Endometrial microvascular endothelial cells (primary cell): ENCODE results near the gene FAM83E. TPM values are rescaled to one million over a fixed set of nuclear protein-coding genes. Genes with fewer than 3 reads are reported as not detected.
"Not testable (repeated sequence)": the region's sequence is repeated elsewhere in the genome, so short reads cannot be mapped to it uniquely, and the experiment has no call there.

ENCODE experiments used
- in situ Hi-C: cut with HindIII; loops from 2 replicates; pipeline ENCODE4 v1.10.0; 2017; ENCODE audit warnings: low sequenced_read_pairs, low pct_unique_long_range_greater_than_20kb; ENCODE audit errors: inconsistent ontology term
- total RNA-seq: library from RNA; depleted of rRNA; stranded (reverse); fragments of >200 nt; gene quantifications from one replicate; pipeline ENCODE4 v1.2.3, GENCODE V29; 2015; ENCODE audit errors: inconsistent ontology term

The FAM83E gene
- total RNA-seq: not detected

GRCh38 chr19:48614436-48615230, at the start of gene FAM83E:
FAM83E (minus strand) TSS chr19:48615076; CDS start chr19:48613372, 1,704 bp downstream.
- in situ Hi-C loops: loop anchor here (25.0 kb wide), 1 partner anchor 152 kb away; the partner anchor contains the start of genes CYTH2 and KCNJ14

- in situ Hi-C loops: no loop called here
Observed at GRCh38 chr19:48664476-48664875, 49.6 kb upstream of the FAM83E start.

- in situ Hi-C loops: no loop called here
Observed at GRCh38 chr19:48663667-48664066, 48.8 kb upstream of the FAM83E start.

DNA sequence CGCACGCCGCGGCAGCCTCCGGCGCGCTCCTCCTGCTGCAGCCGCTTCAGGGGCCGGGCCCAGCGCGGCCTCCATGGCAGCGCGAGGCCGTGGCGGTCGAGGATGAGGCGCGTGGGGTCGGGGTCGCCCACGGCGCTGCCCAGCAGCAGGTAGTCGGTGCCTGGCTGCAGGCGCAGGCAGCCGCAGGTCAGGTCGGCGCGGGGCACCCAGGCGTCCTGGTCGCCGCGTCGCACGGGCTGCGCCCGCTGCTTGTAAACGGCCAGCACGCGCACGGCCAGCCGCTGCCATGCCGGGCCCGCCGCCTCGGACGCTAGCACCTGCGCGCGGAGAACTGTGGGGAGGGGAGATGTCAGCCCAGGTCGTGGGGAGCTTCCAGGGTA, 46.8 kb upstream of the FAM83E start:
- in situ Hi-C loops: no loop called here

- in situ Hi-C loops: no loop called here
Observed at GRCh38 chr19:48660852-48661710, 46.2 kb upstream of the FAM83E start.

DNA sequence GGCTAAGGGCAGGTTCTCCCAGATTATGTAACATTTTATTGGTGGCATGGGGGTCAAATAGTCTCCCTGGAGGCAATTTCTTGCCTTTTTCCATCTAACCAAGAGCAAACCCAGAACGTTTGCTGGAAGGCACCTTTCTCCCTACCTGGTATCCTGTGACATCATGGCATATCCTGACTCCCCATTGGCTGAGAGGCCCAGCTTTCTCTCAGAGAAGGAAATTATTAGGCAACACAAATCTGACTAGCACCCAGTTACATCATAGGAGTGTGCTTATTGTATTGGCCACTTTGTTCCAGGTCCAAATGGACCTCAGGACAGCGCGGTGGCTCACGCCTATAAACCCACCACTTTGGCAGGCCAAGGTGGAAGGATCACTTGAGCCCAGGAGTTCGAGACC, 44.9 kb upstream of the FAM83E start:
- in situ Hi-C loops: no loop called here

DNA sequence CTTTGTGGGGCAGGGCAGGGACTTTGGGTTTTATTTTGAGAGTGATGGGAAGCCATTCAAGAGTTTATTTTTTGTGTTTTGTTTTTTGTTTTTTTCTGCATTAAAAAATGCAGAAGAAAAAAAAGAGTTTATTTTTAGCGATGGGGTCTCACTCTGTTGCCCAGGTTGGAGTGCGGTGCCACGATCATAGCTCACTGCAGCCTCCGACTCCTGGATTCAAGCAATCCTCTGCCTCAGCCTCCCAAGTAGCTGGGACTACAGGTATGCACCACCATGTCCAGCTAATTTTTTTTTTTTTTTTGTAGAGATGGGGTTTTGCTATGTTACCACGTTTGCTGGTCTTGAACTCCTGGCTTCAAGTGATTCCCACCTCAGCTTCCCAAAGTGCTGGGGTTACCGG, 43.6 kb upstream of the FAM83E start:
- in situ Hi-C loops: no loop called here

GRCh38 chr19:48657828-48658227, 43.0 kb upstream of the FAM83E start:
- in situ Hi-C loops: not testable (repeated sequence)

DNA sequence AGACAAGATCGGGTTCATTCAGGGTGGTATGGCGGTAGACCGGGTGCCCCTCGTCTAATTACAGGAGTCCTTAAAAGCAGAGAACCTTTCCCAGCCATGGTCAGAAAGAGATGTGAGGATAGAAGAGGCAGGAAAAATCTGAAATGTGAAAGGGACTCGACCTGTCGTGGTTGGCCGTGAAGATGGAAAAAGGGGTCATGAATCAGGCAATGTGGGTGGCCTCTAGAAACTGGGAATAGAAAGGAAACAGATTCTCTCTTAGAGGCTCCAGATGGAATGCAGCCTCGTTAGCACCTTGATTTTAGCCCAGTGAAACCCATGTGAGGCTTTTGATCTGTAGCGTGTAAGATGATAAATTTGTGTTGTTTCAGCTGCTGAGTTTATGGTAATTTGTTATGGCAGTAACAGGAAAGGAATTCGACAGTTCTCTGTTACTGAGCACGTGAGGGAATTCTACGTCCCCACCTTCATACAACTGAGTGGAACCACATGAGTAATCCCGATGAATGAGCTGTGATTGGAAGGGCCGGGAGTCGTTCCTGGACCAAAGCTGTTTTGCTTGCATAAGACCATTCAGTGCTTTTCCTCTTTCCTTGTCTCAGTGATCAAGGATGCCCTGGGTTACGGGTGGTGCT, 42.1 kb upstream of the FAM83E start:
- in situ Hi-C loops: no loop called here

GRCh38 chr19:48654299-48655059, 39.6 kb upstream of the FAM83E start:
- in situ Hi-C loops: no loop called here

DNA sequence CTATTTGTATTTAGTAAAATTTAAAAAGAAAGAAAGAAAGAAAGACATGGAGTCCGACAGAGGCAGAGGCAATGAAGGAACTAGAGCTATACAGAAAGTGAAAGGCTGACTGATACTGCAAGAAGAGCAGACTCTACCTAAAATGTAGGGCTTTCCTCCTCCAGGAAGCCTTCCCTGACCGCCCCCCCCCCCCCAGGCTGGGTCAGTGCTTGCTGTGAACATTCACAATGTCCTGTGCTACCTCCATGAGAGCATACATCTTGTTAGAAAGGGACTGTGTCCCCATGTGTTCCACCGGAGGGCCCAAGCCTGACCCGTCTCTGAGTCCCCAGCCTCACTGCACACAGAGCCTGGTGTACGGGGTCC, 36.8 kb upstream of the FAM83E start:
- in situ Hi-C loops: no loop called here

- in situ Hi-C loops: no loop called here
Observed at GRCh38 chr19:48650974-48651682, 36.3 kb upstream of the FAM83E start.

GRCh38 chr19:48648134-48648533, 33.3 kb upstream of the FAM83E start:
- in situ Hi-C loops: no loop called here

DNA sequence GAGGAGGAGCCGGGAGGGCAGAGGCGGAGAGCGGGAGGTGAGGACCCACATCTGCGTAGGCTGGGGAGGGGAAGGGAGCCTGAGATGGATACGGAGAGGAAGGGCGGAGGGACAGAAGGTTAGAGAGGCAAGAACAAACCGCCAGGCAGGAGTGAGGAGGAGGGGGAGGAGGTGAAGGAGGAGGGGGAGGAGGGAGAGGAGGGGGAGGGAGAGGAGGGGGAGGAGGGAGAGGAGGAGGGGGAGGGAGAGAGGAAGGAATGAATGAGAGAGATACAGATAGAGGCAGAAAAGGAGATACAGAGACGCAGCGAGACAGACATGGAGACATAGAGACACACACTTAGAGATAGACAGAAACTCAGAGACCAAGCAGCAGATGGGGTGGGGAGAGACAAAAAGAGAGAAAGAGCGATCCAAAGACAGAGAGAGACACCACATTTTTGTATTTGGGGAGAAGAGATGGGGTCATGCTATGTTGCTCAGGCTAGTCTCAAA, 31.9 kb upstream of the FAM83E start:
- in situ Hi-C loops: no loop called here

DNA sequence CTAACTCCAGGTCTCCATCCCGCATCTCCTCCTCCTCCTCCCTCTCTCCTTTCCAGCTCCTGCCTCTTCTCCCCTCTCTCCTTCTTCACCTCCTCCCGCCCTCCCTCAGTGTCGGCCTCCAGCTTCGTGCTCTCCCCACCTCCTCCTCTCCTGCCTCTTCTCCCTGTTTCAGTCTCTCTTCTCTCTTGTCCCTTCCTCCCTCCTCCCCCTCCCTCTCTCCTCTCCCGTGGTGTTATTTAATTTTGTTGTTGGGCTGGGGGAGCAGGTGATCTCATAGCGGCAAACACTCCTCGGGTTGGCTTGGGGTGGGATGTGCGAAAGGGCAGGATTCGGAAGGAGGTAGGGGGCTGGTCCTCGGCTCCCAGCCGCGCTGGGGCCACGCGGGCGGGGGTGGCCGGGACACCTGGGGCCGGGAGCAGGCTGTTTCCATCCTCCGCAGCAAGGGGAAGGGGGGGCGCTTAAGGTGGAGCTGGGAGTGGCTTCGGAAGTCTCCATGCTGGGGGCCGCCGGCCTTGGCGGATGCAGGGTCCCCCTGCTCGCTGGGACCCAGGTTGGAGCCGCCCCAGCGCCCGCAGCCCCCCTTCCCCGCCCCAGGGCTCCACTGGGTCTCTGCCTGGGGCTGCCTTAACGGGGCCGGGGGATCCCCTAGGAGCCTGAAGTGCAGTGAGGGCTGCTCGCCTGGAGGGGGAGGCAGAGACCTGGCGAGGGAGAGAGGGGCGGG, 31.3 kb upstream of the FAM83E start, which contains the start of gene CA11:
Gene CA11, minus strand, starts transcription at position 187 of the 721 bp plus-strand sequence. CDS start 555 bp downstream, outside the sequence.
- in situ Hi-C loops: no loop called here

DNA sequence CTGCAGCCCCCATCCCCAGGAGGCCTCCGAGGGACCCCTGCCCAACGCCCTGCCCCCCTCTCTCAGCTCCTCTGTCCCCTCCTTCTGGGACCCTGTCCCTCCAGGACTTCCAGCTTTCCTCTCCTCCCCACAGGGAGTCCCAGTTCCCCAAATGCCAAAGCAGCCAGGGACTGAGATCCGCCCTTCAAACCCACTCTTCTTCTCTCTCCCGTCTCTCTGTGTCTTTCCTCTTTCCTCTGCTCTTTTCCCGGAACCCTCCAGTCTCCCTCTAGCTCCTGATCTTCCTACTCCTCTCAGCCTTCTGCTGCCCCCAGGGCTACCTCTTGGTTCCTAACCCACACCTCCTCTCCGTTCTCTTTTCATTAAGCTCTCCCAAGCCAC, 30.7 kb upstream of the FAM83E start:
- in situ Hi-C loops: no loop called here

GRCh38 chr19:48644839-48645619, 30.2 kb upstream of the FAM83E start:
- in situ Hi-C loops: no loop called here
